Activated T-cell treated with anti-CD3 and anti-CD28 coated beads, Interleukin-2, amount 50 U/mL, for 24 hours (primary cell): ENCODE data around the gene RYR2.

Experiments
- DNase-seq: peaks from one replicate; pipeline ENCODE4 v3.0.0-alpha.2; 2020
- H3K27ac Mint-ChIP-seq: 2 replicates; pipeline ENCODE4 v1.8.0; 2020; ENCODE audit warnings: mild to moderate bottlenecking, mixed read lengths
- H3K27me3 Mint-ChIP-seq: 2 replicates; pipeline ENCODE4 v1.8.0; 2020; ENCODE audit warnings: mixed read lengths
- H3K36me3 Mint-ChIP-seq: 2 replicates; pipeline ENCODE4 v1.8.0; 2020; ENCODE audit warnings: low read depth, mixed read lengths
- H3K4me1 Mint-ChIP-seq: 2 replicates; pipeline ENCODE4 v1.8.0; 2020; ENCODE audit warnings: low read depth, mixed read lengths
- H3K4me3 Mint-ChIP-seq: 2 replicates; pipeline ENCODE4 v1.8.0; 2020; ENCODE audit warnings: mild to moderate bottlenecking, moderate library complexity, mixed read lengths
- H3K9me3 Mint-ChIP-seq: 2 replicates; pipeline ENCODE4 v1.8.0; 2020; ENCODE audit warnings: mixed read lengths

Gene RYR2

DNA sequence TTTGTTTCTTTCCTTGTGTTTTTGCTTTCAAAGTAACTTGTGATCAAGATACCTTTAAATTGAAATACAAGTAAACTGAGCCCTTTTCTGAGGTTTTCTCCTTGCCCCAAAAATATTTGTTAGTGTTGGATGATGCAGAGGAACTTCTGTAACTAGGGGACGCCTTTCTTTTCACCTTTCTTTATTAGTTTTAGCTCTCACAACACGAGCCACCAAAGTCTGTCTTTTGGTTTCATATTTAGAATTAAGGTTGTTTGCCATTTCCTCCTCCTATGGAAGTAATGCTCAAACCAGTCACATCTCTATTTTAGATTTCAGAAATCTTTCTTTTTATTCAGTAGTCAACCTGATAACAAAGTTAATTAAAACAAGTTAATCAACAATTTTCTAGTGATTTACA, 727.9 kb downstream of the RYR2 start:
- Mint-ChIP-seq H3K4me3 (no peak overlapping the region), H3K27me3 (no peaks in the 10 kb centered on the region)

DNA sequence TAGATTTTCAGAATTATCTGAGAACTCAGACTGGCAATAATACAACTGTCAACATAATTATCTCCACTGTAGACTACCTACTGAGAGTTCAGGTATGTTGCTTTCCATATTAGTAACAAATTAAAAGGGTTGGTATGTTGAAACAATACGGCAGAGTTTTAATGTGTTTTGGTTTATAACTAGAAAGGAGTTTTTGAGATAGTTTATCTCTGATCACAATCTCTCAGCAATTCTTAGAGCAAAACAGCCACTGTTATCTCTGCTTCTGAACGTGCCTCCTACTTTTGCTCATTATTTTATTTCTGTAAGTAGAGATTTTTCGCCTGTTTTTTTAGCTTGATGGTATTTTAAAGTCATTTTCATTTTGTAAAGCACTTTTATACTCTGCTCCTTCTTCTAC, 730.0 kb downstream of the RYR2 start:
- Mint-ChIP-seq H3K27me3 (no peaks in the 10 kb centered on the region), H3K4me1 (no peaks in the 10 kb centered on the region), H3K9me3 (peaks cover 2% of the 10 kb centered on the region), H3K27ac (no peak overlapping the region), H3K4me3 (no peak overlapping the region), H3K36me3 (no peaks in the 10 kb centered on the region)
- DNase-seq = no peak

More for the DNA sequence above, 727.9 kb downstream of the RYR2 start:
- H3K36me3 Mint-ChIP-seq = no peaks in the 10 kb centered on the region
- no peaks in the 10 kb centered on the region for H3K4me1 Mint-ChIP-seq
- H3K27ac Mint-ChIP-seq = no peak overlapping the region
- H3K9me3 Mint-ChIP-seq = peaks cover 2% of the 10 kb centered on the region
- DNase-seq = no peak

DNA sequence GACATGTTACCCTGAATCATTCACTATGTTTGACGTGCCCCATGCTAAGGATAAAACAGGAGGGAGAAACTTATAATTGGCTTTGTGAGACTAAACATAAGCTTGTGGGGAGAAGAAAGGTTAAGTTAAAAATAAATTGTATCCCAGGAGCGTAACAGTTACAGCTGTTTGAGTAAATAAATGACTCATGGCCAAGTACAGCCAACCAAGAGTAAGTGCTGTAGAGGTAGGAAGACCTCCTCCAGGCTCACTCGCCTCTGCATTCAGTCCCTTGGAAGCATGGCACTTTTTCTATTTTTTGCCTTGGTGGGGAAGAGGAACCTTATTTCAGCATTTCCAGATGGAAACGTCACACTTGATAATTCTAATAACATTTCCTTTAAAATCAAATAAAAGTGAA, 732.3 kb downstream of the RYR2 start:
- Mint-ChIP-seq H3K4me1 (no peaks in the 10 kb centered on the region), H3K36me3 (no peaks in the 10 kb centered on the region), H3K27me3 (no peaks in the 10 kb centered on the region), H3K4me3 (no peak overlapping the region), H3K27ac (no peak overlapping the region), H3K9me3 (peaks cover 2% of the 10 kb centered on the region)
- DNase-seq = no peak

DNA sequence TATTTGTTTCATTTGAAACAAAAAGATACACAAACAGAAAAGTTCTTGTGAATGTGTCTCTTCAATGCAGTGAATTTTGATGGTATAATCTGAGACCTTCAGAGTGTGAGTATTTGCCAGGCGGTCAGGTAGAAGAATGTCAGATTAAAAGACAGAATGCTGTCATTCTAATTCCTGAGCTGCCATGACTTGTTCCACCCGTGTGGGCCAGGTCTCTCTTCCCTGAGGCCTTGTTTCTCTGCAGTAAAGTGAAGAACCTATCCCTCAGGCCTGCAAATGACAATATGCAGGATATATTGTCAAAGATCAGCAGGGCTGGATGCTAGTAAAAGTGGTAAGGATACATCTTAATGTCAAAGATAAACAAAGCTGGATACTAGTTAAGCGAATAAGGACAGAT, 737.4 kb downstream of the RYR2 start:
- H3K9me3 Mint-ChIP-seq = peaks cover 2% of the 10 kb centered on the region
- no peaks in the 10 kb centered on the region for H3K4me1 Mint-ChIP-seq
- no peak overlapping the region for H3K27ac Mint-ChIP-seq

DNA sequence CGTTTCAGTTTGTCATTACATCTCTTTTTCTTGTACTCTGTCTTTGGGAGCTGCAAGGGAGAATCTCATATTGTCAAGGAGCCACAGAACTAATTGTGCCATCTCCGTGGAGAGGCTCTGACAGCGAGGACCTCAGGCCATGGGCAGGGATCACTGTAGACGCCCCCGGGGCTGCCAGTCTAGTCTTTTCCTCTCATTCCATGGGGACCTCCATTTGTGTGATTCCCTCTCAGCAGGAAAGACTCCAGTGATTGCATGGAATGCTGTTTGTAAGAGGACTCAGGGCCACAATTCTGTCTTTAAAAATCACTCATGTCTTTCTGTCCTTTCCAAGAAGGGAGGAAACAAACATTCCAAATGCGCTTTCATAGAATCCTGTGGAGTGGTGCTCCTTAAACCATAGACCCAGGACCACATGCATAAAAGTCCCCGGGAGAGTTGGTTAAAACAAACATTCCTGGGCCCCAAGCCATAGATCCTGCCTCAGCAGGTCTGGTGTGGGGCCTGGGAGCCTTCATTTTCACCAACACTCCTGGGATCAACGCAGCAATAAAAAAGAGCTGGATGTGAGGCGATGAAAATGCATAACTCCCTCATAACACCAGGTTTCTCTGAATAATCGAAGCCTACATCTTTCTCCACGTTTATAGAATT, 744.2 kb downstream of the RYR2 start:
- H3K36me3 Mint-ChIP-seq = no peaks in the 10 kb centered on the region
- no peaks in the 10 kb centered on the region for H3K27me3 Mint-ChIP-seq
- no peak overlapping the region for H3K4me3 Mint-ChIP-seq
- H3K4me1 Mint-ChIP-seq = no peaks in the 10 kb centered on the region
- no peak overlapping the region for H3K27ac Mint-ChIP-seq
- peaks cover 2% of the 10 kb centered on the region for H3K9me3 Mint-ChIP-seq
- no peak for DNase-seq

More for the DNA sequence above, 737.4 kb downstream of the RYR2 start:
- no peak overlapping the region for H3K4me3 Mint-ChIP-seq
- no peak for DNase-seq
- H3K27me3 Mint-ChIP-seq = no peaks in the 10 kb centered on the region
- H3K36me3 Mint-ChIP-seq = no peaks in the 10 kb centered on the region

DNA sequence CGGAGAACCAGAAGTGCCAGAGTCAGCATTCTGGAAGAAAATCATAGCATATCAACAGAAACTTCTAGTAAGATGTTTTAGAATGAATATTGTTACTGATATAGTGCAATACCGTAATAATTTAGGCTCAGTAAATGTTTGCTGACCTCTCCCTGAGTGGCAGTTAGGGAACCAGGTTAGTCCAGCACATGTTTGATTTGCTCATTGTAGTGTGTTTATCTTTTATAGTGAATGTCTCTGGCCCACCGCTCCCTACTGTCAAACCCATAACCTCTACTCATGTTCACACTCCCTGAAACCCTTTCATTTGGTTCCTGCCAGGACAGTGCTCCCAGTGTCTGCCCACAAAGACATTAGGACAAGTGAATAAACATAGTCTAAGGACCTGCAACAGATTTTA, 746.1 kb downstream of the RYR2 start:
- no peak overlapping the region for H3K4me3 Mint-ChIP-seq
- H3K4me1 Mint-ChIP-seq = no peaks in the 10 kb centered on the region
- H3K9me3 Mint-ChIP-seq = peaks cover 2% of the 10 kb centered on the region
- H3K27ac Mint-ChIP-seq = no peak overlapping the region
- DNase-seq = no peak
- no peaks in the 10 kb centered on the region for H3K36me3 Mint-ChIP-seq
- no peaks in the 10 kb centered on the region for H3K27me3 Mint-ChIP-seq

DNA sequence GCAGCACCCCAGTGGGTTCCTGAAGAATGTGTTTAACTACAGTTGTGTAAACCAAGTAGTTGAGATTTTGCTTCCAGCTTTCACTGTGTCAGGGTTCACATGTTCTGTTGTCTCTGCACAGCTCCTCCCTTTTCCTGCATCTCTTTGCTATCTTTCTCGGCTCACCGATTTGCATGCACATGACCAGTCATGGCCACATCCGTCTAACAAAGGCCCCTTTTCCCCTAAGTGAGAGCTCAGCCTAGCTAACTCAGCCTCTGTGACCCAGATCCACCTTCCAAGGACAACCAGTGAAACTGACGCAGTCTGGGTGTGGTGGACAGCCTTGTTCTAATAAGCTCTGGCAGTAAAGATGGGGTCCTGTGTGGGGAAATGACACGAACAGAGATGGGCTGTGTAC, 747.6 kb downstream of the RYR2 start:
- Mint-ChIP-seq H3K4me1 (no peaks in the 10 kb centered on the region), H3K36me3 (no peaks in the 10 kb centered on the region), H3K27ac (no peak overlapping the region), H3K27me3 (no peaks in the 10 kb centered on the region), H3K4me3 (no peak overlapping the region), H3K9me3 (no peaks in the 10 kb centered on the region)
- no peak for DNase-seq

DNA sequence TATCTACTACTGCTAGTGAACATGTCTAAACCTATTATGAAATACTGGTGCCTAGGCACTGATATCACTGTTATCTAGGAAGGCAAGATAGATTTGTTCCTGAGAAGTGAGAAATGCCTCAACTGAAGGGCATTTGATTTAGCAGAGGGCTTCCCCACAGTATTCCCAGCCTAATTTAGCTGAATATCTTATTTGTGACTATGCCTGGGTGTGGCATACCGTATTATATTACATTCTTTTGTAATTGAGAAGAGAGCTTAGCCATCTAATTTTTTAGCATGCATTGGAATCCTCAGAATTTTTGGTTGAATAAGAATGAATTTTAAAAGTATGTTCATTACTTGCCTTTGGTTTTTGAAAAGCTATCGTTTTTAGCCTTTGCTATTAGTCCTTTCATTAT, 749.6 kb downstream of the RYR2 start:
- Mint-ChIP-seq H3K4me1 (no peaks in the 10 kb centered on the region), H3K4me3 (no peak overlapping the region), H3K36me3 (no peaks in the 10 kb centered on the region), H3K27me3 (no peaks in the 10 kb centered on the region), H3K27ac (no peak overlapping the region), H3K9me3 (no peaks in the 10 kb centered on the region)
- DNase-seq = no peak

DNA sequence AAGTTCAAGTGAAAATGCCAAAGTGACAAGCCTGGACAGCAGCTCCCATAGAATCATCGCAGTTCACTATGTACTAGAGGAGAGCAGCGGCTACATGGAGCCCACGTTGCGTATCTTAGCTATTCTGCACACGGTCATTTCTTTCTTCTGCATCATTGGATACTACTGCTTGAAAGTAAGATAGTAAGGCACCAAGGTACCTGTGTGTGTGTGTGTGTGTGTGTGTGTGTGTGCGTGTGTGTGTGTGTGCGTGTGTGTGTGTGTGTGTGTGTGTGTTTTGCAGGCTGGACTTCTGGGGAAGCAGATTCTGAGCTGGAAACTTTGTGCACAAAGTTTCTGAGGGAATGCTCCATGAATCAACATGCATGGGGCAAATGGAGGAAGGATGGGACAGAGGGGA, 750.2 kb downstream of the RYR2 start:
- no peaks in the 10 kb centered on the region for H3K4me1 Mint-ChIP-seq
- H3K27me3 Mint-ChIP-seq = no peaks in the 10 kb centered on the region
- DNase-seq = no peak
- no peaks in the 10 kb centered on the region for H3K9me3 Mint-ChIP-seq
- H3K27ac Mint-ChIP-seq = no peak overlapping the region
- H3K36me3 Mint-ChIP-seq = no peaks in the 10 kb centered on the region
- no peak overlapping the region for H3K4me3 Mint-ChIP-seq

DNA sequence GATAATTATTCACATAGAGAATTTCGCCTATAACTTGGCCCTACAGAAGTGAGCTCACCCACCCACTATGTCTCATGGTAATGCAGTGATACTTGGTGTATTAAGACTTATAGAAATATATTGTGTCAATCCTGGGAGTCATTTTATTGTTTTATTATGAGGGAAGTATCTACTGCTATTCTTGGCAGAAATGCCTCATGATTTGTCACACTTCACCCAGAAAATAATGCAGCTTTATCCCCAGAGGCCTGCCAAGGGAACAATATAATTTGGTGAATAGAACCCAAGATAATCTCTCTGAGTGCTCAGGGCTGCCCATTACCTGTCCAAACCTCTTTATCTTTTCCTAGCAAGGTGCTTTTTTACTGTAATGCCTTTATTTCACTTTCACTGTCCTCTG, 750.7 kb downstream of the RYR2 start:
- Mint-ChIP-seq H3K27ac (no peak overlapping the region), H3K27me3 (no peaks in the 10 kb centered on the region), H3K36me3 (no peaks in the 10 kb centered on the region), H3K4me1 (no peaks in the 10 kb centered on the region), H3K4me3 (no peak overlapping the region), H3K9me3 (no peaks in the 10 kb centered on the region)
- no peak for DNase-seq

DNA sequence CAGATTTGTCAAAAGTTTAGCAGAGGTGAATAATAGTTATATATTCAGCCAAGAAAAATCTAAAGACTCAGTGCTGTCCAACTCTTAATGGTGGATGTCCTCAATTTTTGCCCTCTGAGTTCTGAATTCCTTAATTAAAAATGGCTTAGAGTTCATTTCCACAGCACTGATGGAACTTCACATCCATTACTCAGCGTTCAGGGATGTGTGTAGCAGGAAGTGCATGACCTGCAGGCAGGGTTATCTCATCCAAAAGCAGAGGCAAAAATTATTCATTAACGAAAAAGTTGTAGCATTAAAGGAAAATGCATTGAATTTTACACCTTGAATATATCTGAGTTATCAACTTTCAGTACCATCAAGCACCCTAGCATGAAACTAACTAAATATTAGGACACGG, 752.1 kb downstream of the RYR2 start:
- Mint-ChIP-seq H3K4me3 (no peak overlapping the region), H3K4me1 (no peaks in the 10 kb centered on the region), H3K27me3 (no peaks in the 10 kb centered on the region), H3K27ac (no peak overlapping the region), H3K36me3 (no peaks in the 10 kb centered on the region), H3K9me3 (no peaks in the 10 kb centered on the region)
- DNase-seq = no peak

DNA sequence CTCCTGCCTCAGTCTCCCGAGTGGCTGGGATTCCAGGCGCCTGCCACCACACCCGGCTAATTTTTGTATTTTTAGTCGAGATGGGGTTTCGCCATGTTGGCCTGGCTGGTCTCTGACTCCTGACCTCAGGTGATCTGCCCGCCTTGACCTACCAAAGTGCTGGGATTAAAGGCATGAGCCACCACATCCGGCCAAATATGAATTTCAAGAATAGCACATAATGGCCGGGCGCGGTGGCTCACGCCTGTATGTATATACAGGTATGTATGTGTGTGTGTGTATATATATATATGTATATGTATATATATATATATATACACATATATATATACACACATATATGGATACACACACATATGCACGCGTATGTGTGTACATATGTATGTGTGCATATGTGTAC, 753.6 kb downstream of the RYR2 start:
- Mint-ChIP-seq H3K27ac (no peak overlapping the region), H3K36me3 (no peaks in the 10 kb centered on the region), H3K9me3 (no peaks in the 10 kb centered on the region), H3K4me3 (no peak overlapping the region), H3K27me3 (no peaks in the 10 kb centered on the region), H3K4me1 (no peaks in the 10 kb centered on the region)
- no peak for DNase-seq

DNA sequence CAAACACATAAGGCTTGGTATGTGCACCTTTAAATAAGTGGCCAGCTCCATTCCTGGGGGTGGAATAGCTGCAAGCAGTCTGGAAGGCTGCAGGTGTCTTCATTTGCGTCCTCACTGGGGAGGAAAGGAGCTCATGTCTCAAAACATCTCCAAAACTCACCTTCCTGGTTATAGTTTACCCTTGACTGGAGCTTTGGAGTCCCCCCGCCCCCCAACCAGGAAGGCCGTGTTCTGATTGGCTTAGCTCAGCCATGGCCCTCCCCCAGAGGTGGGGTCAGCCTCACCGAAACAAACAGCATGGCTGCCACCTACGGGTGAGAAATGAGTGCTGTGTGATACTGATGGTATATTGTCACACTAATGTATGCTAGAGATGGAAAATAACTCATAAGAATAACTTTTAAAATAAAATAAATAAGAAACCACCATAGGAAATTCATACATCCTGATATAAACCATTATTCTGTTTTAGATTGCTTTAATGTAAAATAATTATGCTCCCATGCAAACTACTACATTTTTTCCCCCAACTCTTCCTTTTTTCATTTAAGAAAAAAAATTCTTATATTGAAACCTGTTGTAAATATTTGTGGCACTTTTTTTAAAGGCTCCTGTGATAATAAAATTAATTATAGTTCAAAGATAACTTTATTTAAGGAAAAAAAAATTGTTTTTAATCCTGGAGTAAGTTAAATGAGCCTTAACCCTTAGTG, 757.9 kb downstream of the RYR2 start:
- Mint-ChIP-seq H3K27me3 (no peaks in the 10 kb centered on the region), H3K9me3 (no peaks in the 10 kb centered on the region), H3K36me3 (no peaks in the 10 kb centered on the region), H3K4me1 (no peaks in the 10 kb centered on the region), H3K4me3 (no peak overlapping the region), H3K27ac (no peak overlapping the region)
- DNase-seq = peak; percentile 30

DNA sequence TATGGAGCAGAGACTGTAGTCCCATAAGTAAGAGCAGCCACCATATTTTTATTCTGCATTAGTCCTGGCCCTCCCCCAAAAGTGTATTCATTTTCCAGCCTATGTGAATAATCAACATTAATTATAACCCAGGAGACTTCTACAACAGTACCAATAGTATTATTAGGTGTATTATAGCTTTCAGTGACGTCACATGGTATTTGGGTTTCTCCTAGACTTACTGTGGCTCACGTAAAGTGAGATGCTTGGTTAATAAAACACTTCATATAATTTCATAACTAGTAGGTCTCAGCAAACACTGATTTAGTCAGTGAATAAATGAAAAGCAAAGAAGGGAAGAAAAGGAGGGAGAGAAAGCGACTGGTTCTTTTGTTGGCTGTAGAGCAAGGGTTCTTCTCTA, 762.5 kb downstream of the RYR2 start:
- H3K27ac Mint-ChIP-seq = no peak overlapping the region
- no peaks in the 10 kb centered on the region for H3K36me3 Mint-ChIP-seq
- no peak overlapping the region for H3K4me3 Mint-ChIP-seq
- peaks cover 7% of the 10 kb centered on the region for H3K27me3 Mint-ChIP-seq
- no peaks in the 10 kb centered on the region for H3K9me3 Mint-ChIP-seq
- H3K4me1 Mint-ChIP-seq = no peaks in the 10 kb centered on the region
- DNase-seq = no peak

DNA sequence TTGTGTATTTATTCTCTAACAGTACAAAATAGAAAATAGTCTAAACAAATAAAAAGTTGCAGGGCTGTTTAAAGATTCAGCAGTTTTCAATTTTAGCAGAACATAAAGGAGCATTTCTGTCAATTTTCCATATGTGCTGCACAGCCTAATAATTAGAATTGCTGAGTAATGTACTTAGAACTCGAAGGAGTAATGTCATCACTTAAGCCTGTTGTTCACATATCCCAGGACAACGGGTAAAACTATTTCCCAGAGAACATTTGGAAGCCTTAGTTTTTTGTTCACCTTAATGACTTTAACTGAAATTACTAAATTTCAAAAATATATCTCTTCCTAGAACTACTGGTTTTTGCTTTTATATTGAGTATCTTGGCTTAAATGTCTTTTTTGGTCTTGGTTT, 767.1 kb downstream of the RYR2 start:
- no peak overlapping the region for H3K27ac Mint-ChIP-seq
- no peaks in the 10 kb centered on the region for H3K36me3 Mint-ChIP-seq
- peaks cover 7% of the 10 kb centered on the region for H3K27me3 Mint-ChIP-seq
- no peaks in the 10 kb centered on the region for H3K4me1 Mint-ChIP-seq
- no peak for DNase-seq
- no peaks in the 10 kb centered on the region for H3K9me3 Mint-ChIP-seq
- no peak overlapping the region for H3K4me3 Mint-ChIP-seq
